PC-9 (cell line): Measurements from ENCODE around the gene AIFM2. TPM values are rescaled to one million over a fixed set of nuclear protein-coding genes. Genes with fewer than 3 reads are reported as not detected.

ENCODE experiments used
- BruUV-seq: library from RNA; stranded (reverse); fragments of 400-500 nt; replicated peaks from 2 replicates; lab custom pipeline; 2021; lab: Mats Ljungman, UMichigan
- CTCF ChIA-PET: fragments of 300-600 bp; sonication (Branson Sonifier 250); formaldehyde crosslinking; loops from one replicate; lab custom pipeline; 2022; ENCODE audit warnings: antibody characterized with exemption; lab: Charles Lee
- POLR2A ChIA-PET: fragments of 300-600 bp; sonication (Branson Sonifier 250); formaldehyde crosslinking; loops from one replicate; lab custom pipeline; 2022; ENCODE audit warnings: antibody characterized with exemption; ENCODE audit not compliant: unreplicated experiment; lab: Charles Lee
- DNase-seq, 2 experiments: peaks; one replicate each; pipeline versions ENCODE4 v3.0.0 to v3.0.0-alpha.2; 2015 to 2022; ENCODE audit warnings: mixed read lengths in 1 of 2
- H2AFZ ChIP-seq: fragments of 200-600 bp; sonication (generic); 2 replicates; pipeline ENCODE4 v1.8.1; 2017; ENCODE audit warnings: antibody characterized with exemption
- H3F3A ChIP-seq: fragments of 200-600 bp; sonication (generic); 2 replicates; pipeline ENCODE4 v1.8.1; 2017; ENCODE audit warnings: antibody characterized with exemption, mild to moderate bottlenecking, low read depth; ENCODE audit not compliant: insufficient read depth
- H3K27ac ChIP-seq: fragments of 200-600 bp; sonication (generic); 2 replicates; pipeline ENCODE4 v1.6.1; 2016; ENCODE audit warnings: mixed run types
- H3K27me3 ChIP-seq: fragments of 200-600 bp; sonication (generic); 2 replicates; pipeline ENCODE4 v1.6.1; 2016; ENCODE audit warnings: low read depth, mixed run types; ENCODE audit not compliant: insufficient read depth
- H3K36me3 ChIP-seq: fragments of 200-600 bp; sonication (generic); 2 replicates; pipeline ENCODE4 v1.6.1; 2016; ENCODE audit warnings: low read depth, mixed run types
- H3K4me1 ChIP-seq: fragments of 200-600 bp; sonication (generic); replicated peaks from 2 replicates; pipeline ENCODE4 v1.6.1; 2016; ENCODE audit warnings: mixed run types; ENCODE audit not compliant: insufficient read depth
- H3K4me2 ChIP-seq: fragments of 200-600 bp; sonication (generic); 2 replicates; pipeline ENCODE4 v1.6.1; 2017; ENCODE audit warnings: mixed run types
- H3K4me3 ChIP-seq: fragments of 200-600 bp; sonication (generic); 2 replicates; pipeline ENCODE4 v1.6.1; 2016; ENCODE audit warnings: mixed run types
- H3K79me2 ChIP-seq: fragments of 200-600 bp; sonication (generic); 2 replicates; pipeline ENCODE4 v1.6.1; 2017; ENCODE audit warnings: low read depth, mixed run types
- H3K9me2 ChIP-seq: fragments of 200-600 bp; sonication (generic); 2 replicates; pipeline ENCODE4 v1.8.1; 2017; ENCODE audit warnings: mild to moderate bottlenecking; ENCODE audit not compliant: insufficient read depth
- H3K9me3 ChIP-seq: fragments of 200-600 bp; sonication (generic); 2 replicates; pipeline ENCODE4 v1.8.1; 2016; ENCODE audit warnings: low read depth; ENCODE audit not compliant: insufficient read depth
- H4K20me1 ChIP-seq: fragments of 200-600 bp; sonication (generic); 2 replicates; pipeline ENCODE4 v1.8.1; 2017; ENCODE audit not compliant: insufficient read depth
- CTCF ChIP-seq: fragments of 200-600 bp; sonication (generic); conservative IDR thresholded peaks from 2 replicates; pipeline ENCODE4 v1.6.1; 2017; ENCODE audit warnings: mixed run types, antibody characterized with exemption, mild to moderate bottlenecking, moderate library complexity
- EZH2 ChIP-seq: fragments of 200-600 bp; sonication (generic); IDR thresholded peaks from 2 replicates; pipeline ENCODE4 v1.8.0; 2017; ENCODE audit warnings: antibody characterized with exemption, low read depth
- intact Hi-C: fragments of 100-400 bp; cut with micrococcal nuclease; formaldehyde crosslinking; loops from one replicate; pipeline ENCODE4 v1.10.0; 2022; ENCODE audit not compliant: unreplicated experiment
- total RNA-seq: library from RNA; stranded (reverse); gene quantifications from 2 replicates; pipeline ENCODE4 v1.2.3, GENCODE V29; 2021

AIFM2 gene
- total RNA-seq, 1 experiment from 2014 or later: 47.0 TPM

GRCh38 chr10:70067586-70067985 is 65.0 kb downstream of the AIFM2 start:
- CTCF ChIA-PET: interaction anchor here (0.5 kb wide), 1 partner anchor 105 kb away, joined by 11 read pairs; no protein-coding TSS in a partner anchor
- no TSS peak for BruUV-seq
- no peaks in the 10 kb centered on the region for H3K36me3 ChIP-seq

GRCh38 chr10:70066190-70066589 is 66.4 kb downstream of the AIFM2 start:
- intact Hi-C loops: no loop called here
- Histone ChIP-seq H2AFZ (no peak overlapping the region), H3K9me3 (no peaks in the 10 kb centered on the region), H3F3A (no peaks in the 10 kb centered on the region), H3K4me1 (no peaks in the 10 kb centered on the region), H3K4me2 (no peak overlapping the region), H3K4me3 (no peak overlapping the region), H3K79me2 (no peaks in the 10 kb centered on the region), H4K20me1 (no peaks in the 10 kb centered on the region), H3K27me3 (peaks cover 20% of the 10 kb centered on the region), H3K9me2 (no peaks in the 10 kb centered on the region), H3K27ac (no peak overlapping the region), H3K36me3 (no peaks in the 10 kb centered on the region)
- no TSS peak for BruUV-seq
- TF ChIP-seq EZH2: no peak
- TF ChIP-seq CTCF: no peak
- ChIA-PET POLR2A (no interaction called here), CTCF (interaction anchor here (0.6 kb wide), 1 partner anchor 152 kb away, joined by 4 read pairs; no protein-coding TSS in a partner anchor)
- no peak for DNase-seq

More at GRCh38 chr10:70067586-70067985, 65.0 kb downstream of the AIFM2 start:
- Histone ChIP-seq H4K20me1 (no peaks in the 10 kb centered on the region), H3K4me3 (no peak overlapping the region), H3K9me3 (no peaks in the 10 kb centered on the region), H3K4me2 (no peak overlapping the region), H3K27me3 (peaks cover 17% of the 10 kb centered on the region), H3F3A (no peaks in the 10 kb centered on the region), H3K79me2 (no peaks in the 10 kb centered on the region), H3K4me1 (no peaks in the 10 kb centered on the region), H3K9me2 (no peaks in the 10 kb centered on the region), H2AFZ (no peak overlapping the region), H3K27ac (no peak overlapping the region)
- POLR2A ChIA-PET: no interaction called here
- intact Hi-C loops: no loop called here
- TF ChIP-seq CTCF (no peak), EZH2 (no peak)
- no peak for DNase-seq

- H3K27ac ChIP-seq: no peak overlapping the region
- H3K9me3 ChIP-seq: no peaks in the 10 kb centered on the region
- POLR2A ChIA-PET: no interaction called here
- H3K4me3 ChIP-seq: no peak overlapping the region
- no peak overlapping the region for H3K4me2 ChIP-seq
- DNase-seq: no peak
- no peaks in the 10 kb centered on the region for H3K4me1 ChIP-seq
- no peak for TF ChIP-seq CTCF
- no peak for TF ChIP-seq EZH2
- no peaks in the 10 kb centered on the region for H4K20me1 ChIP-seq
- H3F3A ChIP-seq: no peaks in the 10 kb centered on the region
- no peak overlapping the region for H2AFZ ChIP-seq
- BruUV-seq: no TSS peak
- no peaks in the 10 kb centered on the region for H3K36me3 ChIP-seq
- intact Hi-C loops: no loop called here
- CTCF ChIA-PET: no interaction called here
- H3K79me2 ChIP-seq: no peaks in the 10 kb centered on the region
- peaks cover 12% of the 10 kb centered on the region; the same call in 1 of the 2 replicates for H3K27me3 ChIP-seq
- H3K9me2 ChIP-seq: no peaks in the 10 kb centered on the region
These were observed 68.1 kb downstream of the AIFM2 start for GRCh38 chr10:70064486-70064885.
